PC-9 (cell line): ENCODE data around the gene SNX33.

ENCODE experiments used
- CTCF ChIP-seq: fragments of 200-600 bp; sonication (generic); conservative IDR thresholded peaks from 2 replicates; pipeline ENCODE4 v1.6.1; 2017; ENCODE audit warnings: mixed run types, antibody characterized with exemption, mild to moderate bottlenecking, moderate library complexity
- EZH2 ChIP-seq: fragments of 200-600 bp; sonication (generic); IDR thresholded peaks from 2 replicates; pipeline ENCODE4 v1.8.0; 2017; ENCODE audit warnings: antibody characterized with exemption, low read depth

- TF ChIP-seq CTCF (no peak), EZH2 (no peak)
Observed at GRCh38 chr15:75669191-75669878, 21.6 kb downstream of the SNX33 start.
